ENCODE measurements around the gene DDAH1. TPM values are rescaled to one million over a fixed set of nuclear protein-coding genes. Genes with fewer than 3 reads are reported as not detected.

DDAH1 gene
- total and polyA plus RNA-seq, 4 donors = 13.6 to 57.2 (median 38.7) TPM

GRCh38 chr1:85359874-85360721 is 104.9 kb downstream of the DDAH1 start:
- no peak overlapping the region for H3K9ac ChIP-seq (ENCODE audit: insufficient read depth in 1 of 2, low read length in 2 of 2)
- no peak overlapping the region for H3K27ac ChIP-seq (ENCODE audit: low read depth in 1 of 2, low read length in 1 of 2)
- H3K4me3 ChIP-seq = no peak overlapping the region
- H3K9me3 ChIP-seq (ENCODE audit: control insufficient read depth in 4 of 4, insufficient read depth in 3 of 4, low read length in 3 of 4) = no peaks in the 10 kb centered on the region
- H3K4me1 ChIP-seq (ENCODE audit: control insufficient read depth in 5 of 5, insufficient read depth in 5 of 5, low read length in 5 of 5) = peaks cover 0 to 30% (median 14%) of the 10 kb centered on the region in 5 donors
- H3K27me3 ChIP-seq (ENCODE audit: control insufficient read depth in 3 of 3, insufficient read depth in 3 of 3, low read length in 2 of 3) = no peaks in the 10 kb centered on the region
- no peak for TF ChIP-seq CTCF (IDR thresholded peaks at IDR 0.05; ENCODE audit: control extremely low read depth, extremely low read depth)
- DNase-seq (peak in 2 of 3 donors; percentile 66 to 69), ATAC-seq (ENCODE audit: insufficient read depth, low FRiP score) (no peak)
- H3K36me3 ChIP-seq (ENCODE audit: control insufficient read depth in 4 of 4, insufficient read depth in 4 of 4, low read length in 4 of 4) = no peaks in the 10 kb centered on the region
- WGBS, 2 donors = 73 to 95% methylated on average over 1 of the region's 1 CpG

GRCh38 chr1:85358702-85359438 is 106.1 kb downstream of the DDAH1 start:
- no peak overlapping the region for H3K27ac ChIP-seq (ENCODE audit: low read depth in 1 of 2, low read length in 1 of 2)
- WGBS, 2 donors = 95 to 96% methylated on average over 5 of the region's 5 CpGs
- no peak for ATAC-seq (ENCODE audit: insufficient read depth, low FRiP score)

GRCh38 chr1:85357817-85358216 is 107.1 kb downstream of the DDAH1 start:
- Histone ChIP-seq H3K4me1 (ENCODE audit: control insufficient read depth in 5 of 5, insufficient read depth in 5 of 5, low read length in 5 of 5) (peaks cover 0 to 21% (median 8%) of the 10 kb centered on the region in 5 donors), H3K4me3 (no peak overlapping the region), H3K9ac (ENCODE audit: insufficient read depth in 1 of 2, low read length in 2 of 2) (no peak overlapping the region), H3K9me3 (ENCODE audit: control insufficient read depth in 4 of 4, insufficient read depth in 3 of 4, low read length in 3 of 4) (no peaks in the 10 kb centered on the region), H3K36me3 (ENCODE audit: control insufficient read depth in 4 of 4, insufficient read depth in 4 of 4, low read length in 4 of 4) (no peaks in the 10 kb centered on the region), H3K27ac (ENCODE audit: low read depth in 1 of 2, low read length in 1 of 2) (no peak overlapping the region), H3K27me3 (ENCODE audit: control insufficient read depth in 3 of 3, insufficient read depth in 3 of 3, low read length in 2 of 3) (no peaks in the 10 kb centered on the region)
- ATAC-seq (ENCODE audit: insufficient read depth, low FRiP score) (no peak), DNase-seq (no peak)
- WGBS, 2 donors = 83 to 97% methylated on average over 2 of the region's 2 CpGs
- TF ChIP-seq CTCF (IDR thresholded peaks at IDR 0.05; ENCODE audit: control extremely low read depth, extremely low read depth) = no peak

More at GRCh38 chr1:85358702-85359438, 106.1 kb downstream of the DDAH1 start:
- no peaks in the 10 kb centered on the region for H3K27me3 ChIP-seq (ENCODE audit: control insufficient read depth in 3 of 3, insufficient read depth in 3 of 3, low read length in 2 of 3)
- H3K9me3 ChIP-seq (ENCODE audit: control insufficient read depth in 4 of 4, insufficient read depth in 3 of 4, low read length in 3 of 4) = no peaks in the 10 kb centered on the region
- no peaks in the 10 kb centered on the region for H3K36me3 ChIP-seq (ENCODE audit: control insufficient read depth in 4 of 4, insufficient read depth in 4 of 4, low read length in 4 of 4)
- H3K9ac ChIP-seq (ENCODE audit: insufficient read depth in 1 of 2, low read length in 2 of 2) = no peak overlapping the region
- H3K4me3 ChIP-seq = no peak overlapping the region
- TF ChIP-seq CTCF (IDR thresholded peaks at IDR 0.05; ENCODE audit: control extremely low read depth, extremely low read depth) = no peak
- peaks cover 0 to 30% (median 14%) of the 10 kb centered on the region in 5 donors for H3K4me1 ChIP-seq (ENCODE audit: control insufficient read depth in 5 of 5, insufficient read depth in 5 of 5, low read length in 5 of 5)
- DNase-seq = no peak
